ENCODE data around the gene TSHZ1. TPM values are rescaled to one million over a fixed set of nuclear protein-coding genes. Genes with fewer than 3 reads are reported as not detected.

The TSHZ1 gene
- total and polyA plus RNA-seq, 2 of the 8 experiments (the other 6 are each of a cell fraction or from before 2014, with no cell fraction given), result 0.03 to 0.32 TPM

DNA sequence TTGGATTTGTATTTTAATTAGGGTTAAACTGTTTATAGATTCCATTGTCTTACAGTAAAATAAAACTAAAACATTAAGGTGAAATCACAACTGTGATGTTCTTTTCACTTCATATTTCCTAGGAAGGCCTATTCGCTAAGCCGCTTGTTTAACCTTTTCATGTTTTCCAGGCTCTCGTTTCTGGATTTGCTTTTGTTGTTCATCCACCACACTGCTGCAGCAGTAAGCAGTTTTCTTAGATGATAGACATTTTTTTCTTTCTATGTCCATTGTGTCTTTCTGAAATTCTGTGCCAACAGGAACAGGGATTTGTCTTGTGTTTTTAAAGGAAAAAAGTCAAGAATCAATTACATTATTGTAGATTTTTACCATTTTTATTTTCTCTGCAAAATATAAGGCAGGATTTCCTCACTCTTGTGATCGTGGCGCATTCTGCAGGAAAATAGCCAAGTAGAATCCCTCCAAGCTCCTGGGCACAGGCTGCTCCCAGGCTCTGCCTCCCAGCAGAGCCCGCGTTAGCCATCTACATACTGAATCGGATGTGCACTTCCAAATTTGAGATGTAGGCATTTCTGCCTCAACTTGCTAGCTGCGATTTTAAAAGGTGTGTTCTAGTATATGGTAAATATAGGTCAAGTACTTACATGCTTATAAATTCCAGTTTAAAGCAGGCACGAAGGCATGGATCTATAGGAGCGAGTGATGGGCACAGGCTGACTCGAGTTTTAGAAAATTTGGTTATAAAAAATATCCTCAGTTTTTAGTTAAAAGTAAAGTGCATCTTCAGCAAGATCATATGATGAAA, 10.2 kb downstream of the TSHZ1 start:
- FAIRE-seq (no peak), DNase-seq (ENCODE audit: low read depth in 1 of 2, low spot score in 2 of 2) (no peak)
- H3K79me2 ChIP-seq (ENCODE audit: control insufficient read depth in 1 of 2, insufficient read depth in 2 of 2, low read length in 2 of 2), result no peaks in the 10 kb centered on the region
- H4K5ac ChIP-seq (ENCODE audit: insufficient read length, low read depth, low read length), result no peak overlapping the region
- H3K27me3 ChIP-seq (replicated peaks in 1 of 4; ENCODE audit: control insufficient read depth in 3 of 4, extremely low read depth in 1 of 4, insufficient read depth in 3 of 4, low read length in 3 of 4), result no peaks in the 10 kb centered on the region
- no peak overlapping the region for H4K8ac ChIP-seq (ENCODE audit: extremely low read depth, insufficient read depth, low read length)
- H4K20me1 ChIP-seq (replicated peaks in 1 of 2; ENCODE audit: control insufficient read depth in 1 of 2, insufficient read depth in 2 of 2, low read length in 2 of 2), result no peaks in the 10 kb centered on the region
- no peaks in the 10 kb centered on the region for H3K9me3 ChIP-seq (ENCODE audit: insufficient read depth in 2 of 2, low read depth in 1 of 2, low read length in 1 of 2)
- no peak overlapping the region for H3K4ac ChIP-seq (replicated peaks; ENCODE audit: insufficient read length, low read depth, low read length)
- no peak for TF ChIP-seq CREB1 (IDR thresholded peaks at IDR 0.05)
- no peak for TF ChIP-seq POLR2AphosphoS5 (IDR thresholded peaks at IDR 0.05; ENCODE audit: low read depth, low read length)
- no peak for TF ChIP-seq YY1 (IDR thresholded peaks at IDR 0.05; ENCODE audit: low read depth, low read length)
- TF ChIP-seq, protein P1, sequence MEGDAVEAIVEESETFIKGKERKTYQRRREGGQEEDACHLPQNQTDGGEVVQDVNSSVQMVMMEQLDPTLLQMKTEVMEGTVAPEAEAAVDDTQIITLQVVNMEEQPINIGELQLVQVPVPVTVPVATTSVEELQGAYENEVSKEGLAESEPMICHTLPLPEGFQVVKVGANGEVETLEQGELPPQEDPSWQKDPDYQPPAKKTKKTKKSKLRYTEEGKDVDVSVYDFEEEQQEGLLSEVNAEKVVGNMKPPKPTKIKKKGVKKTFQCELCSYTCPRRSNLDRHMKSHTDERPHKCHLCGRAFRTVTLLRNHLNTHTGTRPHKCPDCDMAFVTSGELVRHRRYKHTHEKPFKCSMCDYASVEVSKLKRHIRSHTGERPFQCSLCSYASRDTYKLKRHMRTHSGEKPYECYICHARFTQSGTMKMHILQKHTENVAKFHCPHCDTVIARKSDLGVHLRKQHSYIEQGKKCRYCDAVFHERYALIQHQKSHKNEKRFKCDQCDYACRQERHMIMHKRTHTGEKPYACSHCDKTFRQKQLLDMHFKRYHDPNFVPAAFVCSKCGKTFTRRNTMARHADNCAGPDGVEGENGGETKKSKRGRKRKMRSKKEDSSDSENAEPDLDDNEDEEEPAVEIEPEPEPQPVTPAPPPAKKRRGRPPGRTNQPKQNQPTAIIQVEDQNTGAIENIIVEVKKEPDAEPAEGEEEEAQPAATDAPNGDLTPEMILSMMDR (IDR thresholded peaks at IDR 0.05; ENCODE audit: control extremely low read depth in 1 of 3, insufficient read depth in 1 of 3, low read depth in 1 of 3, low read length in 3 of 3), result no peak
- no peak for TF ChIP-seq KDM1A (IDR thresholded peaks at IDR 0.05; ENCODE audit: borderline replicate concordance, low read length)
- TF ChIP-seq CHD1 (IDR thresholded peaks at IDR 0.05; ENCODE audit: low read depth, low read length), result no peak
- no peak for TF ChIP-seq EP300 (IDR thresholded peaks at IDR 0.05; ENCODE audit: borderline replicate concordance in 1 of 2, low read depth in 2 of 2, low read length in 2 of 2)
- TF ChIP-seq RBBP5 (IDR thresholded peaks at IDR 0.05; ENCODE audit: borderline replicate concordance, low read depth, low read length), result no peak
- TF ChIP-seq TEAD4 (IDR thresholded peaks at IDR 0.05; ENCODE audit: low read depth, low read length), result no peak
- TF ChIP-seq HDAC2 (IDR thresholded peaks at IDR 0.05; ENCODE audit: borderline replicate concordance in 1 of 2, low read depth in 2 of 2, low read length in 2 of 2), result no peak
- H3K18ac ChIP-seq (ENCODE audit: extremely low read depth, low read length), result no peak overlapping the region
- H4K91ac ChIP-seq (replicated peaks; ENCODE audit: insufficient read length, low read length), result no peak overlapping the region
- H3K23me2 ChIP-seq (ENCODE audit: low read depth, low read length), result no peaks in the 10 kb centered on the region
- ChIA-PET POLR2A (ENCODE audit: partially characterized antibody) (no interaction called here), CTCF (ENCODE audit: partially characterized antibody) (interaction anchor here (1.2 kb wide), 1 partner anchor 9 kb away, joined by 3 read pairs; no protein-coding TSS in a partner anchor)
- no peak overlapping the region for H2BK12ac ChIP-seq (ENCODE audit: low read depth, low read length)
- no peaks in the 10 kb centered on the region for H3K4me1 ChIP-seq (replicated peaks in 1 of 4; ENCODE audit: control insufficient read depth in 3 of 4, insufficient read depth in 4 of 4, low read length in 3 of 4)
- H3K23ac ChIP-seq (ENCODE audit: insufficient read length), result no peak overlapping the region
- 89% methylated on average over 12 of the region's 12 CpGs; no CpG with 5 or more reads in 1 of the 2 experiments for WGBS, 2 experiments (ENCODE audit: extremely low coverage in 1 of 2, insufficient coverage in 1 of 2, insufficient read length in 1 of 2, insufficient replicate concordance in 2 of 2, low coverage in 1 of 2, low lambda C conversion rate in 2 of 2, missing lambda C conversion rate in 1 of 2)
- H3K56ac ChIP-seq (replicated peaks; ENCODE audit: insufficient read length, low read depth, low read length), result no peak overlapping the region
- no peak overlapping the region for H2BK120ac ChIP-seq (replicated peaks; ENCODE audit: low read depth, low read length)
- H2AFZ ChIP-seq (ENCODE audit: low read length), result no peak overlapping the region
- H2BK5ac ChIP-seq (ENCODE audit: low read depth, low read length), result no peak overlapping the region
- H3K36me3 ChIP-seq (ENCODE audit: control insufficient read depth in 2 of 4, insufficient read depth in 4 of 4, low read length in 3 of 4), result no peaks in the 10 kb centered on the region
- H3K27ac ChIP-seq (ENCODE audit: low read depth, low read length), result no peak overlapping the region
- no peak overlapping the region for H2BK15ac ChIP-seq (ENCODE audit: low read length)
- H2BK20ac ChIP-seq (ENCODE audit: low read length), result no peak overlapping the region
- no peak overlapping the region for H3K9ac ChIP-seq (replicated peaks in 1 of 4; ENCODE audit: extremely low read depth in 1 of 4, low read depth in 3 of 4, low read length in 3 of 4)
- H3K4me3 ChIP-seq (ENCODE audit: extremely low read depth in 1 of 4, insufficient read depth in 2 of 4, low read depth in 3 of 4, low read length in 4 of 4), result no peak overlapping the region
- H3K14ac ChIP-seq (ENCODE audit: insufficient read length), result no peak overlapping the region
- no peak overlapping the region for H2AK5ac ChIP-seq (ENCODE audit: low read depth, low read length)
- H3K79me1 ChIP-seq (ENCODE audit: low read depth, low read length), result no peaks in the 10 kb centered on the region
- H3K4me2 ChIP-seq (ENCODE audit: insufficient read depth in 1 of 2, low read depth in 2 of 2, low read length in 2 of 2), result no peak overlapping the region
